Panc1 (cell line): Measurements from ENCODE around the gene TTF2. TPM values are rescaled to one million over a fixed set of nuclear protein-coding genes. Genes with fewer than 3 reads are reported as not detected.
A peak's percentile ranks its signal among the peaks of the same experiment; 100 is the strongest.

Experiments
- ATAC-seq: fragments of 200-7000 bp; cut with Tn5 transposase; 2 replicates; pipeline ENCODE4 v1.9.1; 2020; ENCODE audit warnings: mild to moderate bottlenecking, moderate library complexity
- BruUV-seq: library from RNA; stranded (reverse); fragments of 400-500 nt; replicated peaks from 2 replicates; lab custom pipeline; 2021; lab: Mats Ljungman, UMichigan
- CTCF ChIA-PET: fragments of 300-600 bp; sonication (Branson Sonifier 250); formaldehyde crosslinking; loops from one replicate; lab custom pipeline; 2022; ENCODE audit warnings: antibody characterized with exemption; lab: Charles Lee
- POLR2A ChIA-PET: fragments of 300-600 bp; sonication (Branson Sonifier 250); formaldehyde crosslinking; loops from one replicate; lab custom pipeline; 2022; ENCODE audit warnings: antibody characterized with exemption; lab: Charles Lee
- DNase-seq: peaks from one replicate; pipeline ENCODE4 v3.0.0-alpha.2; 2010; ENCODE audit warnings: low read depth, low spot score
- H3K27ac ChIP-seq: 2 replicates; pipeline ENCODE4 v1.5.1; 2011; ENCODE audit warnings: mild to moderate bottlenecking, low read length, inconsistent platforms
- H3K27me3 ChIP-seq: fragments of 200-500 bp; sonication (Bioruptor generic); 2 replicates; pipeline ENCODE4 v1.6.0; 2014; ENCODE audit warnings: low read length, inconsistent platforms; ENCODE audit not compliant: control insufficient read depth, insufficient read depth
- H3K36me3 ChIP-seq: fragments of 200-500 bp; sonication (Bioruptor generic); 2 replicates; pipeline ENCODE4 v1.5.1; 2014; ENCODE audit warnings: inconsistent platforms, mild to moderate bottlenecking, low read length, moderate library complexity; ENCODE audit not compliant: control insufficient read depth, insufficient read depth
- H3K4me1 ChIP-seq: 2 replicates; pipeline ENCODE4 v1.5.1; 2011; ENCODE audit warnings: inconsistent platforms, mild to moderate bottlenecking, low read length, moderate library complexity; ENCODE audit not compliant: control insufficient read depth, insufficient read depth
- H3K4me3 ChIP-seq, 2 experiments: 2 replicates each; pipeline ENCODE4 v1.5.1; 2011 to 2012; ENCODE audit warnings: low read depth in 2 of 2, low read length in 2 of 2, mild to moderate bottlenecking in 2 of 2, inconsistent platforms in 1 of 2, moderate library complexity in 1 of 2
- H3K9me3 ChIP-seq: fragments of 200-500 bp; sonication (Bioruptor generic); 2 replicates; pipeline ENCODE4 v1.5.1; 2014; ENCODE audit warnings: low read depth, mild to moderate bottlenecking, inconsistent platforms, low read length, moderate library complexity; ENCODE audit not compliant: control insufficient read depth, insufficient read depth
- CTCF ChIP-seq: fragments of 450-650 bp; IDR thresholded peaks from 2 replicates; pipeline ENCODE4 v1.5.1; 2017; ENCODE audit warnings: mild to moderate bottlenecking
- POLR2AphosphoS5 ChIP-seq: IDR thresholded peaks from 2 replicates; pipeline ENCODE4 v1.6.1; 2012; ENCODE audit warnings: mild to moderate bottlenecking, low read depth, low read length, moderate library complexity
- REST ChIP-seq, 2 experiments: IDR thresholded peaks; 2 replicates each; pipeline ENCODE4 v1.6.1; 2011 to 2012; ENCODE audit warnings: low read depth in 2 of 2, control low read depth in 1 of 2, low read length in 1 of 2, mild to moderate bottlenecking in 1 of 2, moderate library complexity in 1 of 2; ENCODE audit not compliant: insufficient read depth in 1 of 2
- SIN3A ChIP-seq: IDR thresholded peaks from 2 replicates; pipeline ENCODE4 v1.6.1; 2012; ENCODE audit warnings: low read depth, mild to moderate bottlenecking, low read length, moderate library complexity, borderline replicate concordance; ENCODE audit not compliant: insufficient read depth
- TCF7L2 ChIP-seq: IDR thresholded peaks from 2 replicates; pipeline ENCODE4 v1.6.1; 2011; ENCODE audit warnings: mild to moderate bottlenecking, low read depth, low read length, inconsistent platforms
- in situ Hi-C: cut with HindIII; loops from 2 replicates; pipeline ENCODE4 v1.10.0; 2016; ENCODE audit warnings: low sequenced_read_pairs, low pct_unique_long_range_greater_than_20kb
- intact Hi-C: fragments of 100-400 bp; cut with micrococcal nuclease; formaldehyde crosslinking; loops from one replicate; pipeline ENCODE4 v1.10.0; 2022; ENCODE audit not compliant: unreplicated experiment
- total RNA-seq: library from RNA; stranded (reverse); gene quantifications from one replicate; pipeline ENCODE4 v1.2.1, GENCODE V29; 2021; ENCODE audit not compliant: unreplicated experiment

Gene TTF2
- total RNA-seq, 1 experiment from 2014 or later = 32.7 TPM

- Histone ChIP-seq H3K36me3 (no peaks in the 10 kb centered on the region), H3K27ac (no peak overlapping the region), H3K27me3 (no peaks in the 10 kb centered on the region), H3K4me3 (no peak overlapping the region), H3K4me1 (no peaks in the 10 kb centered on the region; the same call in 1 of the 2 replicates), H3K9me3 (no peaks in the 10 kb centered on the region)
- DNase-seq = no peak
- TF ChIP-seq POLR2AphosphoS5 (no peak), SIN3A (no peak), REST (IDR thresholded peaks at IDR 0.05; ENCODE audit: insufficient read depth in 1 of 2, low read depth in 2 of 2, low read length in 1 of 2) (no peak), CTCF (no peak), TCF7L2 (no peak)
- BruUV-seq = no TSS peak
- ChIA-PET CTCF (no interaction called here), POLR2A (no interaction called here)
- intact Hi-C loops = no loop called here
- in situ Hi-C loops = no loop called here
- ATAC-seq = no peak
Measured at GRCh38 chr1:117146072-117146471, 85.9 kb downstream of the TTF2 start.

- H3K9me3 ChIP-seq = no peaks in the 10 kb centered on the region
- no TSS peak for BruUV-seq
- peak; percentile 82 for ATAC-seq
- H3K27me3 ChIP-seq = no peaks in the 10 kb centered on the region
- ChIA-PET POLR2A (no interaction called here), CTCF (no interaction called here)
- intact Hi-C loops (no loop called here), in situ Hi-C loops (no loop called here)
- TF ChIP-seq POLR2AphosphoS5 (no peak), CTCF (no peak), SIN3A (no peak), REST (IDR thresholded peaks at IDR 0.05; ENCODE audit: insufficient read depth in 1 of 2, low read depth in 2 of 2, low read length in 1 of 2) (no peak), TCF7L2 (no peak)
- H3K27ac ChIP-seq = no peak overlapping the region
- no peaks in the 10 kb centered on the region; the same call in 1 of the 2 replicates for H3K4me1 ChIP-seq
- H3K4me3 ChIP-seq = no peak overlapping the region
- DNase-seq = no peak
- H3K36me3 ChIP-seq = no peaks in the 10 kb centered on the region
Measured at GRCh38 chr1:117146575-117147340, 86.6 kb downstream of the TTF2 start.
